MM.1S (cell line): ENCODE measurements around the gene BCAT1.

Experiments
- CTCF ChIP-seq: fragments of 300-600 bp; sonication (generic); IDR thresholded peaks from 2 replicates; pipeline ENCODE4 v1.5.1; 2016; ENCODE audit warnings: antibody characterized with exemption, low read length, mixed read lengths
- EZH2 ChIP-seq: fragments of 300-600 bp; sonication (generic); optimal IDR thresholded peaks from 2 replicates; pipeline ENCODE3; 2017; ENCODE audit warnings: low read depth, mild to moderate bottlenecking, antibody characterized with exemption, low read length, mixed read lengths

- TF ChIP-seq CTCF: no peak
- no peak for TF ChIP-seq EZH2
Observed at GRCh38 chr12:24940157-24940556, 8.7 kb downstream of the BCAT1 start.
